Mucosa of descending colon (tissue), 3 donors: ENCODE measurements around the gene SDR42E1. TPM values are rescaled to one million over a fixed set of nuclear protein-coding genes. Genes with fewer than 3 reads are reported as not detected.
A peak's percentile ranks its signal among the peaks of the same experiment; 100 is the strongest.

Source experiments
- ATAC-seq: fragments of 200-7000 bp; cut with Tn5 transposase; one replicate; pipeline ENCODE4 v1.9.1; 2020; ENCODE audit warnings: mild to moderate bottlenecking, moderate library complexity
- DNase-seq, 3 donors: peaks; one replicate each; pipeline ENCODE4 v3.0.0-alpha.2; 2020
- H3K36me3 ChIP-seq: fragments of 200-600 bp; one replicate; pipeline ENCODE4 v1.8.0; 2021; ENCODE audit warnings: low read depth, mild to moderate bottlenecking
- H3K4me1 ChIP-seq: fragments of 200-600 bp; one replicate; pipeline ENCODE4 v1.8.0; 2021; ENCODE audit warnings: low read depth, mild to moderate bottlenecking
- H3K4me3 ChIP-seq: fragments of 200-600 bp; one replicate; pipeline ENCODE4 v1.8.0; 2021; ENCODE audit warnings: mild to moderate bottlenecking
- H3K9me3 ChIP-seq: fragments of 200-600 bp; one replicate; pipeline ENCODE4 v1.8.0; 2021; ENCODE audit warnings: mild to moderate bottlenecking
- CTCF ChIP-seq: fragments of 200-600 bp; IDR thresholded peaks from one replicate; pipeline ENCODE4 v1.8.0; 2022; ENCODE audit warnings: antibody characterized with exemption, mild to moderate bottlenecking
- intact Hi-C, 2 donors: fragments of 100-400 bp; cut with DNase I in 1 of 2; cut with micrococcal nuclease in 1 of 2; formaldehyde crosslinking; loops; one replicate each; pipeline versions ENCODE4 v1.11.0 to v1.11.1; 2022; cut with DNase I, micrococcal nuclease
- total RNA-seq, 3 donors: library from RNA; stranded (reverse); fragmentation: NEBNext Ultra II Directional in 2 of 3; extraction: Animal tissue kit (Norgen Biotek cat#: 25700) in 2 of 3; gene quantifications; one replicate each; pipeline versions ENCODE4 v1.2.1 to v1.2.4, GENCODE V29; 2021 to 2023
- donor health status: DM: no; HTN: no; CAD: no; lungs with moderate emphysema.
- donor health status: DM: no; HTN: no; CAD: no.
- donor health status: DM: no; HTN: yes; CAD: no.

Gene SDR42E1
- total RNA-seq, 3 donors from 2014 or later: 5.9 to 14.0 (median 6.7) TPM

DNA sequence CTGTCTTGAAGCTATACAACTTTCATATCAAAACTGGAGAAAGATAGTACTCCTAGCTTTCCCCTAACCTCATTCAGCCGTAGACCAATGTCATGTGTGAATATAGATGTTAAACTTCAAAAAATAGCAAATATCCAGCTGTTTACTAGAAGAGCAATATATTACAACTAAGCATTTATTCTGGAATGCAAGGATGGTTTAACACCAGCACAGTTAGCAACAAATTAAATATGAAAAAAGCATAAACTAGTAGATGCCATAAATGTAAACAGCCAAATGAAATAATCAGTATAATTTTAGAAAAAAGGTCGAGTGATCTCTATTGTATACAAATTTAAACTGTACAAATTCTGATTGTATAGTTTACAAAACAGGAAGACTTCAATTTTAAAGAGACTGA lies 59.7 kb downstream of the SDR42E1 start:
- intact Hi-C loops: no loop called here
- Histone ChIP-seq H3K4me1 (no peaks in the 10 kb centered on the region), H3K9me3 (peaks cover 6% of the 10 kb centered on the region), H3K36me3 (no peaks in the 10 kb centered on the region), H3K4me3 (no peak overlapping the region)
- no peak for ATAC-seq
- DNase-seq: no peak
- no peak for TF ChIP-seq CTCF

DNA sequence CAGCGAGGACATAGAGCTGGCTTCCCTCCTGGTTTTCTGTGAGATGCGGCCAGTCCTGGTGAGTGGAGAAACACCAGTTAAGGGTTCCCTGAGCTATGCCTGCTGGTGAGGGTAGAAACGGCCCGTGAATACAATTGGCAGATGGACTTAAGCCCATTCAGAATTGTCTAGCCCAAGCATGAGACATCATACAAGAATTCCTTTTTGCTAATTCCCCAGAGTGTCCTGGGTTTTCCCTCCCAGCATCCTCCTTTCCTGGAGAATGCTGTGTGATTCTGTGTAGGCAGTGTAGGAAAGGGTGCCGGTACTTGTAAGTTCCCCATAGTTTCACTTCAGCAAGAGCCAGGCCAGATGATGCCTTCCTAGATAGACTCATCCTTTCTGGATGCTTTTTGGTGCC lies 65.1 kb downstream of the SDR42E1 start:
- DNase-seq (no peak), ATAC-seq (no peak)
- H3K36me3 ChIP-seq: no peaks in the 10 kb centered on the region
- no peaks in the 10 kb centered on the region for H3K9me3 ChIP-seq
- intact Hi-C loops: no loop called here
- no peaks in the 10 kb centered on the region for H3K4me1 ChIP-seq
- no peak for TF ChIP-seq CTCF
- H3K4me3 ChIP-seq: no peak overlapping the region

DNA sequence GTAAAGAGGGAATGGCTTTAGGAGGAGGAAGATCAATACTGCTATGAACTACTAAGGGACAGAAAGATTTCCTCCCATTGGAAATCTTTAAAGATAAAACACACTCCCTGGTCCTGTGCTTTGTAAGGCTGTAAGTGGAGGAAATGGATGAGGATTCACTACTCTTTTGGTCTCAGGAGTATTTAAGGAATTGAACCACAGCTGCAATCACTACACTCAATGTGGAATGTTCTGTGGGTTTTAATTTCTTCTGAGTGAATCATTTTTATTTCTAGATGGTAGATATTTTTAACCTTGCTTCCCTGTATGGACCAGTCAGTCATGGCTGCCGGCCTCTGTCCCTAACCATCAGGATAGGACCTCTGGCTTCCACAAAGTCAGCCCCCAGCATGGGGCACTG lies 65.6 kb downstream of the SDR42E1 start:
- no peak for TF ChIP-seq CTCF
- H3K4me1 ChIP-seq: no peaks in the 10 kb centered on the region
- intact Hi-C loops: no loop called here
- no peaks in the 10 kb centered on the region for H3K36me3 ChIP-seq
- H3K9me3 ChIP-seq: no peaks in the 10 kb centered on the region
- ATAC-seq: no peak
- H3K4me3 ChIP-seq: no peak overlapping the region
- DNase-seq: no peak

- H3K9me3 ChIP-seq: no peaks in the 10 kb centered on the region
- H3K4me3 ChIP-seq: no peak overlapping the region
- DNase-seq: no peak
- no peak for TF ChIP-seq CTCF
- no peak for ATAC-seq
- intact Hi-C loops: no loop called here
- no peaks in the 10 kb centered on the region for H3K36me3 ChIP-seq
- H3K4me1 ChIP-seq: no peaks in the 10 kb centered on the region
These were observed 69.2 kb downstream of the SDR42E1 start for GRCh38 chr16:81942007-81942601.

DNA sequence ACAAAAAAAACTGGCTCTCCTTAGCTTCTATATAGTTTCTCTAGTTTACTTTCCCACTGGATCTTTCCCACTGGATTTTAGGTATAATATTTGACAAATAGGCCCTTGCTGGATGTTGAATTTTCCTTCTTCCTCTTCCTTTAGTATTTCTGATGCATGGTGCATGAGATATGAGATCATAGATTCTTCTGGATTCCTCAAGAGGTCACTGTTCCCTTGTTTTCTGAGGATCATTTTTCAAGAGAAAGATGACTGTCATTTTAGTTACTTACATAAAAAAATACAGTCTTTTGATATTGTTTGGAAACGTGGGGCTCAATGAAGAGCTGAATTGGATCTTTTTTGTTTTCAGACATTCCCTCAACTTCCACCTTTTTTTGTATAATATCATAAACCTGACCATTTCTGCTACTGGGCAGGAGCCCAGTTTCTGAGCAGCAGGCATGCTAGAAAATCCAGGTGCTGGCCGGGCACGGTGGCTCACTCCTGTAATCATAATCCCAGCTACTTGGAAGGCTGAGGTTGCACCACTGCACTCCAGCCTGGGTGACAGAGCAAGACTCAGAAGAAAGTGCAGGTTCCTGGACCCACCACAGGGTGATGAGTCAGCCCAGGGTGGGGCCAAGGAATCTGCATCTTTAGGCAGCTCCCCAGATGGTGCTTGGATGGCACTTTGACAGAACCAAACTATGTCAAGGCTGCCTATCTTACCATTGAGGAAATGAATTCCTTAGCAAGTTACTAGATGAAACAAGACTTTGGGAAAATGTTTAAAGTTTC lies 70.3 kb downstream of the SDR42E1 start:
- H3K4me1 ChIP-seq: no peaks in the 10 kb centered on the region

More for the DNA sequence above, 70.3 kb downstream of the SDR42E1 start:
- no peak for DNase-seq
- Histone ChIP-seq H3K36me3 (no peaks in the 10 kb centered on the region), H3K4me3 (no peak overlapping the region), H3K9me3 (no peaks in the 10 kb centered on the region)
- TF ChIP-seq CTCF: no peak
- intact Hi-C loops: no loop called here
- peak; percentile 51 for ATAC-seq
